ENCODE data around the gene ACSL1. TPM values are rescaled to one million over a fixed set of nuclear protein-coding genes. Genes with fewer than 3 reads are reported as not detected.

Gene ACSL1
- total and polyA plus RNA-seq, 9 of the 15 experiments (the other 6 are each of a cell fraction or from before 2014, with no cell fraction given): 6.7 to 24.1 (median 15.0) TPM

DNA sequence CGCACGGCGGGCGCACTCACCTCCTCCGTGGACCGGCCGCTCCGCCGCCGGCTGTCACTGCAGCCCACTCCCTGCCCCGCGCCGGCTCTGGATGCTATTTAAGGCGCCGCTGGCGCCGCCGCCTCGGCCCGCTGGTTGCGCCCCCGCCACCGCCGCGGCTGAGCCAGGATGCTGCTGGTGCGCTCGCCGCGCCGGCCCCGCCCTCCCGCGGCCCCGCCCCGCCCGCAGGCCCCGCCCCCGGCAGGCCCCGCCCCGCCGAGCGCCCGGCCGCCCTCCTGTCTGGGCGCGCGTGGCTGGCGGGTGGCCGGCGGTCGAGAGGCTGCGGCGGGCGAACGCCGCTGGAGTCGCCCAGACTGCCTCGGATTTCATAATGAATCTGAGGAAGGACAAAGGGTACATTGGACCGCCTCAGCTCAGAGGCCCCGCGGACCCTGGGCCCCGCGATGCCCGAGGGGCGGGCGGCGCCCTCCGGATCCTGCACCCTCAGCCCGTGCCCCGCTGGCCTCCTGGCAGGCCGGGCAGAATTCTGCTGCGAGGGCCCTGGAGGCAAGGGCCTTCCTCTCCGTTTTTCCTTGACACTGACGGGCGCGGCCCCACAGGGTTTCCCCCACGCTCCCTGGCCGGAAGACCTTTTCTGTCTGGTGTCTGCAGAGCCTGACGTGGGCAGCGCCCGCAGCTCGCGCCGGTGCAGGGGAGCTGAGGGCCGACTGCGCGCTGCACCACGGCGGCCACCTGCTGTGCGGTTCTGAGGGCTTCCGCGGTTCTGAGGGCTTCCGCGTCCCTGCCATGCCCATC lies at the start of gene ACSL1 (continued):
- TF ChIP-seq SMAD3 (CRISPR knock-in tag; conservative IDR thresholded peaks at IDR 0.05) (no peak), E2F6 (IDR thresholded peaks at IDR 0.05; ENCODE audit: borderline replicate concordance in 1 of 2, extremely low read depth in 1 of 2, insufficient read depth in 1 of 2, insufficient read length in 1 of 2, low read depth in 1 of 2, low read length in 1 of 2, poor library complexity in 1 of 2, severe bottlenecking in 1 of 2) (peak; percentile 57 to 90), ZNF282 (CRISPR knock-in tag; IDR thresholded peaks at IDR 0.05) (no peak), SIRT6 (IDR thresholded peaks at IDR 0.05; ENCODE audit: low read depth, low read length) (no peak), PHF21A (IDR thresholded peaks at IDR 0.05; ENCODE audit: borderline replicate concordance, low read depth) (no peak), ZBTB9 (CRISPR knock-in tag; IDR thresholded peaks at IDR 0.05) (peak; percentile 73; the same call in 1 of the 2 replicates), CTCFL (IDR thresholded peaks at IDR 0.05; ENCODE audit: borderline replicate concordance, insufficient read depth, low read depth, low read length, poor library complexity, severe bottlenecking) (peak; percentile 46), CREM (IDR thresholded peaks at IDR 0.05; ENCODE audit: low read depth) (0 out of 2 replicates have a peak, but pooled peaks have one; percentile 13), ID3 (CRISPR knock-in tag; IDR thresholded peaks at IDR 0.05) (no peak), ID3 (tag; IDR thresholded peaks at IDR 0.05) (no peak), TSC22D4 (tag; IDR thresholded peaks at IDR 0.05) (no peak), LCOR (CRISPR knock-in tag; IDR thresholded peaks at IDR 0.05) (no peak), SMAD2 (IDR thresholded peaks at IDR 0.05; ENCODE audit: low read depth, low read length) (no peak), HMBOX1 (IDR thresholded peaks at IDR 0.05) (no peak)
- TF ChIP-seq, protein P1, sequence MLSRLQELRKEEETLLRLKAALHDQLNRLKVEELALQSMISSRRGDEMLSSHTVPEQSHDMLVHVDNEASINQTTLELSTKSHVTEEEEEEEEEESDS (CRISPR knock-in tag; IDR thresholded peaks at IDR 0.05): no peak
- TF ChIP-seq, protein P2, sequence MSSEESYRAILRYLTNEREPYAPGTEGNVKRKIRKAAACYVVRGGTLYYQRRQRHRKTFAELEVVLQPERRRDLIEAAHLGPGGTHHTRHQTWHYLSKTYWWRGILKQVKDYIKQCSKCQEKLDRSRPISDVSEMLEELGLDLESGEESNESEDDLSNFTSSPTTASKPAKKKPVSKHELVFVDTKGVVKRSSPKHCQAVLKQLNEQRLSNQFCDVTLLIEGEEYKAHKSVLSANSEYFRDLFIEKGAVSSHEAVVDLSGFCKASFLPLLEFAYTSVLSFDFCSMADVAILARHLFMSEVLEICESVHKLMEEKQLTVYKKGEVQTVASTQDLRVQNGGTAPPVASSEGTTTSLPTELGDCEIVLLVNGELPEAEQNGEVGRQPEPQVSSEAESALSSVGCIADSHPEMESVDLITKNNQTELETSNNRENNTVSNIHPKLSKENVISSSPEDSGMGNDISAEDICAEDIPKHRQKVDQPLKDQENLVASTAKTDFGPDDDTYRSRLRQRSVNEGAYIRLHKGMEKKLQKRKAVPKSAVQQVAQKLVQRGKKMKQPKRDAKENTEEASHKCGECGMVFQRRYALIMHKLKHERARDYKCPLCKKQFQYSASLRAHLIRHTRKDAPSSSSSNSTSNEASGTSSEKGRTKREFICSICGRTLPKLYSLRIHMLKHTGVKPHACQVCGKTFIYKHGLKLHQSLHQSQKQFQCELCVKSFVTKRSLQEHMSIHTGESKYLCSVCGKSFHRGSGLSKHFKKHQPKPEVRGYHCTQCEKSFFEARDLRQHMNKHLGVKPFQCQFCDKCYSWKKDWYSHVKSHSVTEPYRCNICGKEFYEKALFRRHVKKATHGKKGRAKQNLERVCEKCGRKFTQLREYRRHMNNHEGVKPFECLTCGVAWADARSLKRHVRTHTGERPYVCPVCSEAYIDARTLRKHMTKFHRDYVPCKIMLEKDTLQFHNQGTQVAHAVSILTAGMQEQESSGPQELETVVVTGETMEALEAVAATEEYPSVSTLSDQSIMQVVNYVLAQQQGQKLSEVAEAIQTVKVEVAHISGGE (CRISPR knock-in tag; IDR thresholded peaks at IDR 0.05): no peak

Data from K562 (cell line).